Retinal pigment epithelial cell (primary cell): ENCODE data around the gene CLDN10.

Experiments used
- DNase-seq: peaks from one replicate; pipeline ENCODE4 v3.0.0-alpha.2; 2010; ENCODE audit warnings: low read depth
- H3K4me3 ChIP-seq: 2 replicates; pipeline ENCODE4 v1.5.1; 2011; ENCODE audit warnings: mild to moderate bottlenecking, low read length, control low read depth, moderate library complexity
- TF ChIP-seq, protein P1 (sequence below): conservative IDR thresholded peaks from 2 replicates; pipeline ENCODE4 v1.5.1; 2011; ENCODE audit warnings: low read depth, low read length, control low read depth, inconsistent platforms

The CLDN10 gene

GRCh38 chr13:95588721-95589120 lies 36.2 kb downstream of the CLDN10 start:
- H3K4me3 ChIP-seq = no peak overlapping the region
- DNase-seq = no peak
- TF ChIP-seq, protein P1, sequence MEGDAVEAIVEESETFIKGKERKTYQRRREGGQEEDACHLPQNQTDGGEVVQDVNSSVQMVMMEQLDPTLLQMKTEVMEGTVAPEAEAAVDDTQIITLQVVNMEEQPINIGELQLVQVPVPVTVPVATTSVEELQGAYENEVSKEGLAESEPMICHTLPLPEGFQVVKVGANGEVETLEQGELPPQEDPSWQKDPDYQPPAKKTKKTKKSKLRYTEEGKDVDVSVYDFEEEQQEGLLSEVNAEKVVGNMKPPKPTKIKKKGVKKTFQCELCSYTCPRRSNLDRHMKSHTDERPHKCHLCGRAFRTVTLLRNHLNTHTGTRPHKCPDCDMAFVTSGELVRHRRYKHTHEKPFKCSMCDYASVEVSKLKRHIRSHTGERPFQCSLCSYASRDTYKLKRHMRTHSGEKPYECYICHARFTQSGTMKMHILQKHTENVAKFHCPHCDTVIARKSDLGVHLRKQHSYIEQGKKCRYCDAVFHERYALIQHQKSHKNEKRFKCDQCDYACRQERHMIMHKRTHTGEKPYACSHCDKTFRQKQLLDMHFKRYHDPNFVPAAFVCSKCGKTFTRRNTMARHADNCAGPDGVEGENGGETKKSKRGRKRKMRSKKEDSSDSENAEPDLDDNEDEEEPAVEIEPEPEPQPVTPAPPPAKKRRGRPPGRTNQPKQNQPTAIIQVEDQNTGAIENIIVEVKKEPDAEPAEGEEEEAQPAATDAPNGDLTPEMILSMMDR = no peak

DNA sequence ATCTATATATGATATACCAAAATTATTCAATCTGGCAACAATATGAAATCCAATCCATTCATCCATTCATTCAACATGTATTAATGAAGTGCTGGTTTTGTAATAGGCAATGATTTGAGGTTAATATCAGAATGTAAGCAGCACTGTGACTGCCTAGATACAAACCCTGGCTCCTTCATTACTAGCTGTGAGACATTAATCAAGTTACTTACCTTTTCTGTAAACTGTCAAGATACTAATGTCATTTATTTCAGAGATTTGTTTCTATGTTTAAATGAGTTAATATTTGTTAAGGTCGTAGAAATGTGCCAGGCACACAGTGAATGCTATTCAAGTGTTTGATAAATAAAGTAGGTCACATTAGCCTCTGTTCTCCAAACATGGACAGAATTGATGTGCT lies 40.9 kb downstream of the CLDN10 start:
- no peak overlapping the region for H3K4me3 ChIP-seq
- DNase-seq = no peak
- TF ChIP-seq, protein P1 = no peak

DNA sequence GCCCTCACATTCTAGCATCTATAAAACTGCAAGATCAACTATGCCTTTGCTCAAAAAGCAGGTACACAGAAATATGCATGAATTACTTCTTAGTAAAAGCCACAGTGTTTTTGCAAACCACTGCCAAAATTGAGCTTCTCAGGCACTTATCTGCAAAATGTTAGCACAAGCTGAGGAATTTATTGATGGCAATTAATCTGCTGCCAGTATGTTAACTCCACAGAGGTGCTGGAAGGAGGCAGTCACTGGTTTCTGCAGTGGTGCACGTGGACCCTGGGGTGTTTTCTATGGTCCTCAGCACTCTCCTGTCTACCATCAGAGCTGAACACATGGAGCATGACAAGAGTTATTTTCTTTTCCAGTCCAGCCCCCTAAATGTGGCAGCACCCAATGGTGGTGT lies 44.2 kb downstream of the CLDN10 start:
- TF ChIP-seq, protein P1 = no peak

GRCh38 chr13:95601216-95601615 lies 48.7 kb downstream of the CLDN10 start:
- TF ChIP-seq, protein P1 = no peak
- no peak overlapping the region for H3K4me3 ChIP-seq

More for the DNA sequence above, 44.2 kb downstream of the CLDN10 start:
- H3K4me3 ChIP-seq = no peak overlapping the region
- DNase-seq = no peak

GRCh38 chr13:95601906-95602305 lies 49.4 kb downstream of the CLDN10 start:
- TF ChIP-seq, protein P1 = no peak
- no peak for DNase-seq

More at GRCh38 chr13:95601216-95601615, 48.7 kb downstream of the CLDN10 start:
- no peak for DNase-seq

DNA sequence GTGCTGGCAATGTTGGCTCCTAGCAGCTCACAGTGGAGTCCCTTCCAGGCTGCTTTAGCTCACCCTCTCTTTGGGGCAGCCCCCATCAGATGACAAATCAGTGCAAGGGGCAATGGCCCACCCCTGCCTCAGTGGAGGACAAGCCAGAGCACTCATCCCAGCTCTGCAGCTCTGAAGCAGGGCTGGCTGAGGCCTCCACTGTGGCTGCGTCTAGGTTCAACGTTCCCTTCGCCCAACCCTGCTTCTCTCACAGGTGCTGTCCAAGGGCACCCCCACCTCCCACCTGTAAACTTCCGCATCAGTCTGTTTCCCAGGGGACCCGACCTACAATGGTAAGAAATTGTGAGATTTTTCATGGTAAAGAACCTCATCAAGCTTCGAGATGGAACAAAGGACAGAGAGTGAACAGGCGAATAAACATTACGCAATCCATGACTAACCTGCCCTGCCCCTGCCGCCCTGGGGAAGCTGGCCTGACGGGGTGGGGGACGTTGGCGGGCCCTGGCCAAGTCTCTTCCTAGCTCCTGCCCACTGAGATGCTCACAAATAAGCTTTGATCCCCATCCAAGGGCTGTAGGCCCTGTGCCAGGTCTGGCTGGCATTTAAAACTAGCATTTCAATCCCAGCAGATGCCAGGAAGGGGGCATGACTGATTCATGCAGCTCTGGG lies 51.5 kb downstream of the CLDN10 start:
- peak; percentile 18 for DNase-seq
- TF ChIP-seq, protein P1 = no peak
- H3K4me3 ChIP-seq = no peak overlapping the region

More at GRCh38 chr13:95601906-95602305, 49.4 kb downstream of the CLDN10 start:
- no peak overlapping the region for H3K4me3 ChIP-seq

- no peak overlapping the region for H3K4me3 ChIP-seq
- TF ChIP-seq, protein P1 = no peak
Observed at GRCh38 chr13:95604556-95604915, 52.0 kb downstream of the CLDN10 start.

More at GRCh38 chr13:95604556-95604915, 52.0 kb downstream of the CLDN10 start:
- no peak for DNase-seq
